ENCODE measurements around the gene TMTC2.

DNA sequence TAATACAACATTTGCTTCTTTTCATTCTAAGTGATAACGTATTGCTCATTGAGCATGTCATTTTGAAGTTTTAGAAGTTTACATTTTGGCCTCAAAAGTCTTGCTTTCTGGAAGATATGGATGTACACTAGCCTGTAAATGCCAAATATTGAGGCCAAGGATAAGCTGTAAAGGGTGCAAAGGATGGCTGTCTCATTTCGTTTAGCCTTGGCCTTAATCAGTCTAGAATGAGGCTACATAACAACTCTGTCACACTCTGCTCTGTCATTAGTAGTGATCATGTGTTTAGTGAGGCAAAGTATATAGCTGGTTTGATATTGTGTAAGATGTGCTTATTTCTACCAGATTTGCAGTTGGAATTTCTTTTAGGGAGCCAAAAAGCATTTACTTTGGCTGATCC, 344.5 kb downstream of the TMTC2 start:
- no peak for TF ChIP-seq CTCF (IDR thresholded peaks at IDR 0.05; ENCODE audit: poor library complexity, severe bottlenecking)
- no peak for TF ChIP-seq POLR2AphosphoS5 (IDR thresholded peaks at IDR 0.05)
